ENCODE measurements around the gene MAP3K10.
A peak's percentile ranks its signal among the peaks of the same experiment; 100 is the strongest.
"Not testable (repeated sequence)": the region's sequence is repeated elsewhere in the genome, so short reads cannot be mapped to it uniquely, and the experiment has no call there.

Gene MAP3K10

GRCh38 chr19:40190891-40191835, at the start of gene MAP3K10:
Gene MAP3K10, plus strand, starts transcription at chr19:40191426. Its CDS starts 606 bp downstream, at chr19:40192032.
- peak; percentile 81 for DNase-seq (ENCODE audit: low spot score)

- no peak for DNase-seq (ENCODE audit: low spot score)
These were observed 49.7 kb upstream of the MAP3K10 start for GRCh38 chr19:40141551-40141950.

- DNase-seq (ENCODE audit: low spot score): no peak
These were observed 47.6 kb upstream of the MAP3K10 start for GRCh38 chr19:40143612-40144011.

- DNase-seq (ENCODE audit: low spot score): no peak
These were observed 47.1 kb upstream of the MAP3K10 start for GRCh38 chr19:40144151-40144550.

GRCh38 chr19:40144947-40145748, 46.1 kb upstream of the MAP3K10 start:
- no peak for DNase-seq (ENCODE audit: low spot score)

- DNase-seq (ENCODE audit: low spot score): not testable (repeated sequence)
These were observed 45.5 kb upstream of the MAP3K10 start for GRCh38 chr19:40145749-40146029.

GRCh38 chr19:40147338-40147692, 43.9 kb upstream of the MAP3K10 start:
- DNase-seq (ENCODE audit: low spot score): no peak

GRCh38 chr19:40147693-40148347, 43.4 kb upstream of the MAP3K10 start:
- DNase-seq (ENCODE audit: low spot score): no peak

GRCh38 chr19:40149501-40149900, 41.7 kb upstream of the MAP3K10 start:
- no peak for DNase-seq (ENCODE audit: low spot score)

- no peak for DNase-seq (ENCODE audit: low spot score)
These were observed 41.1 kb upstream of the MAP3K10 start for GRCh38 chr19:40150170-40150569.

GRCh38 chr19:40154121-40154680, 37.0 kb upstream of the MAP3K10 start:
- DNase-seq (ENCODE audit: low spot score): no peak

GRCh38 chr19:40155749-40156265, 35.4 kb upstream of the MAP3K10 start:
- no peak for DNase-seq (ENCODE audit: low spot score)

- DNase-seq (ENCODE audit: low spot score): no peak
These were observed 34.2 kb upstream of the MAP3K10 start for GRCh38 chr19:40157059-40157458.

- no peak for DNase-seq (ENCODE audit: low spot score)
These were observed 31.5 kb upstream of the MAP3K10 start for GRCh38 chr19:40159744-40160143.

GRCh38 chr19:40162104-40162503, 29.1 kb upstream of the MAP3K10 start:
- no peak for DNase-seq (ENCODE audit: low spot score)

- no peak for DNase-seq (ENCODE audit: low spot score)
These were observed 27.6 kb upstream of the MAP3K10 start for GRCh38 chr19:40163541-40164129.

GRCh38 chr19:40165362-40165937, 25.8 kb upstream of the MAP3K10 start:
- DNase-seq (ENCODE audit: low spot score): peak; percentile 23

- not testable (repeated sequence) for DNase-seq (ENCODE audit: low spot score)
These were observed 21.5 kb upstream of the MAP3K10 start for GRCh38 chr19:40169482-40170302.

GRCh38 chr19:40170303-40170989, 20.8 kb upstream of the MAP3K10 start:
- not testable (repeated sequence) for DNase-seq (ENCODE audit: low spot score)

- not testable (repeated sequence) for DNase-seq (ENCODE audit: low spot score)
These were observed 19.9 kb upstream of the MAP3K10 start for GRCh38 chr19:40171293-40171692.

All from putamen (tissue), 1 donor.